IMR-90 (cell line): ENCODE results near the gene GZMM. TPM values are rescaled to one million over a fixed set of nuclear protein-coding genes. Genes with fewer than 3 reads are reported as not detected.

Experiments used
- ATAC-seq: fragments of 200-7000 bp; cut with Tn5 transposase; 2 replicates; pipeline ENCODE4 v1.9.1; 2020; ENCODE audit warnings: low read depth, mild to moderate bottlenecking, moderate library complexity
- BruUV-seq: library from RNA; stranded (reverse); fragments of 400-500 nt; replicated peaks from 2 replicates; lab custom pipeline; 2021; lab: Mats Ljungman, UMichigan
- CTCF ChIA-PET: fragments of 300-600 bp; formaldehyde crosslinking; extraction: SDS; loops from one replicate; lab custom pipeline; 2021; ENCODE audit warnings: antibody characterized with exemption; lab: Yijun Ruan, JAX
- POLR2A ChIA-PET: fragments of 300-600 bp; sonication (Branson Sonifier 250); formaldehyde crosslinking; loops from one replicate; lab custom pipeline; 2022; ENCODE audit warnings: antibody characterized with exemption; ENCODE audit not compliant: unreplicated experiment; lab: Charles Lee
- DNase-seq: peaks from one replicate; pipeline ENCODE4 v3.0.0; 2013
- H2AFZ ChIP-seq: replicated peaks from 2 replicates; pipeline ENCODE3; 2013; ENCODE audit warnings: low read length, mild to moderate bottlenecking; ENCODE audit not compliant: poor library complexity
- H2AK5ac ChIP-seq: 2 replicates; pipeline ENCODE4 v1.6.1; 2013; ENCODE audit warnings: low read depth, low read length, inconsistent platforms
- H2AK9ac ChIP-seq: replicated peaks from 2 replicates; pipeline ENCODE3; 2013; ENCODE audit warnings: mild to moderate bottlenecking, low read depth, low read length, moderate library complexity; ENCODE audit not compliant: poor library complexity
- H2BK120ac ChIP-seq: 2 replicates; pipeline ENCODE4 v1.6.1; 2013; ENCODE audit warnings: low read depth, low read length, inconsistent platforms
- H2BK15ac ChIP-seq: 3 replicates; pipeline ENCODE4 v1.6.1; 2013; ENCODE audit warnings: low read depth, low read length, inconsistent platforms
- H2BK20ac ChIP-seq: 2 replicates; pipeline ENCODE4 v1.6.1; 2013; ENCODE audit warnings: low read depth, mild to moderate bottlenecking, inconsistent platforms, low read length, moderate library complexity
- H2BK5ac ChIP-seq: 2 replicates; pipeline ENCODE4 v1.6.1; 2013; ENCODE audit warnings: mild to moderate bottlenecking, low read depth, low read length, inconsistent platforms; ENCODE audit not compliant: poor library complexity, severe bottlenecking
- H3K14ac ChIP-seq: replicated peaks from 2 replicates; pipeline ENCODE4 v1.6.1; 2013; ENCODE audit warnings: low read depth, low read length, inconsistent platforms
- H3K18ac ChIP-seq: 2 replicates; pipeline ENCODE4 v1.6.1; 2013; ENCODE audit warnings: low read depth, low read length, control low read depth
- H3K23ac ChIP-seq: 2 replicates; pipeline ENCODE4 v1.6.1; 2013; ENCODE audit warnings: low read depth, low read length, inconsistent platforms
- H3K27ac ChIP-seq: 2 replicates; pipeline ENCODE4 v1.5.1; 2013; ENCODE audit warnings: mild to moderate bottlenecking, control low read depth, low read length; ENCODE audit not compliant: insufficient read depth
- H3K27me3 ChIP-seq: 2 replicates; pipeline ENCODE4 v1.6.1; 2013; ENCODE audit warnings: low read length; ENCODE audit not compliant: control insufficient read depth, insufficient read depth
- H3K36me3 ChIP-seq: 2 replicates; pipeline ENCODE4 v1.6.1; 2013; ENCODE audit warnings: low read length, mixed read lengths; ENCODE audit not compliant: control insufficient read depth, insufficient read depth
- H3K4ac ChIP-seq: 2 replicates; pipeline ENCODE4 v1.6.1; 2013; ENCODE audit warnings: low read depth, low read length, inconsistent platforms
- H3K4me1 ChIP-seq: 2 replicates; pipeline ENCODE4 v1.6.1; 2013; ENCODE audit warnings: low read length, mixed read lengths; ENCODE audit not compliant: control insufficient read depth, insufficient read depth
- H3K4me2 ChIP-seq: 2 replicates; pipeline ENCODE4 v1.6.1; 2013; ENCODE audit warnings: low read depth, mild to moderate bottlenecking, control low read depth, low read length, moderate library complexity
- H3K4me3 ChIP-seq: 2 replicates; pipeline ENCODE4 v1.5.1; 2013; ENCODE audit warnings: low read depth, mild to moderate bottlenecking, control low read depth, low read length, moderate library complexity; ENCODE audit not compliant: insufficient read depth
- H3K56ac ChIP-seq: 2 replicates; pipeline ENCODE4 v1.6.1; 2013; ENCODE audit warnings: low read length, inconsistent platforms; ENCODE audit not compliant: insufficient read depth; ENCODE audit errors: extremely low read depth
- H3K79me1 ChIP-seq, 2 experiments: 2 replicates each; pipeline ENCODE4 v1.6.1; 2013; ENCODE audit warnings: low read length in 2 of 2, inconsistent platforms in 1 of 2, low read depth in 1 of 2
- H3K9ac ChIP-seq: 2 replicates; pipeline ENCODE4 v1.6.1; 2013; ENCODE audit warnings: low read depth, low read length, control low read depth
- H3K9me1 ChIP-seq: 2 replicates; pipeline ENCODE4 v1.6.1; 2013; ENCODE audit warnings: low read length, inconsistent platforms; ENCODE audit not compliant: insufficient read depth
- H3K9me3 ChIP-seq: 2 replicates; pipeline ENCODE4 v1.6.1; 2013; ENCODE audit warnings: low read length; ENCODE audit not compliant: control insufficient read depth, insufficient read depth
- H4K20me1 ChIP-seq: 2 replicates; pipeline ENCODE4 v1.6.1; 2013; ENCODE audit warnings: low read length, inconsistent platforms; ENCODE audit not compliant: insufficient read depth
- H4K5ac ChIP-seq: 2 replicates; pipeline ENCODE4 v1.6.1; 2013; ENCODE audit warnings: mild to moderate bottlenecking, low read depth, low read length, control low read depth
- H4K8ac ChIP-seq, 2 experiments: 2 replicates each; pipeline ENCODE4 v1.6.1; 2013; ENCODE audit warnings: low read depth in 2 of 2, low read length in 2 of 2, control low read depth in 1 of 2, inconsistent platforms in 1 of 2
- H4K91ac ChIP-seq: 2 replicates; pipeline ENCODE4 v1.6.1; 2013; ENCODE audit warnings: low read depth, low read length, inconsistent platforms; ENCODE audit not compliant: insufficient read depth
- NFE2L2 ChIP-seq: fragments of 150-350 bp; IDR thresholded peaks from 2 replicates; pipeline ENCODE4 v1.6.1; 2016; ENCODE audit warnings: low read depth, mild to moderate bottlenecking, low read length
- WGBS, 2 experiments: methylation state at CpG; one replicate each; pipeline versions ENCODE4 v1.1.5 to v1.1.7; 2013; ENCODE audit warnings: missing lambda C conversion rate in 2 of 2; ENCODE audit not compliant: insufficient read length in 1 of 2; ENCODE audit errors: extremely low coverage in 2 of 2; 5-methylcytosine and 5-hydroxymethylcytosine counted together
- dilution Hi-C: fragments of 300-500 bp; cut with HindIII; formaldehyde crosslinking; loops from one replicate; pipeline ENCODE4 v1.14.3; 2018; ENCODE audit warnings: low sequenced_read_pairs; ENCODE audit not compliant: unreplicated experiment
- in situ Hi-C: fragments of 300-500 bp; cut with MboI; formaldehyde crosslinking; loops from 3 replicates; pipeline ENCODE4 v1.14.3; 2019; ENCODE audit warnings: low sequenced_read_pairs, inconsistent platforms, mixed read lengths
- intact Hi-C: fragments of 100-400 bp; cut with micrococcal nuclease; formaldehyde crosslinking; loops from 2 replicates; pipeline ENCODE4 v1.10.0; 2022
- polyA plus RNA-seq, 3 experiments: library from polyadenylated mRNA; depleted of rRNA; stranded (reverse); fragments of >200 nt; gene quantifications; 2 replicates each; pipeline ENCODE4 v1.2.3, GENCODE V29; 2012; ENCODE audit warnings: low replicate concordance in 1 of 3
- total RNA-seq: library from RNA; depleted of rRNA; stranded (reverse); fragments of >200 nt; gene quantifications from 2 replicates; pipeline ENCODE4 v1.2.3, GENCODE V29; 2012

The GZMM gene
- total and polyA plus RNA-seq, 2 of the 4 experiments (the other 2 are of a cell fraction) = 0.24 TPM; not detected in 1

DNA sequence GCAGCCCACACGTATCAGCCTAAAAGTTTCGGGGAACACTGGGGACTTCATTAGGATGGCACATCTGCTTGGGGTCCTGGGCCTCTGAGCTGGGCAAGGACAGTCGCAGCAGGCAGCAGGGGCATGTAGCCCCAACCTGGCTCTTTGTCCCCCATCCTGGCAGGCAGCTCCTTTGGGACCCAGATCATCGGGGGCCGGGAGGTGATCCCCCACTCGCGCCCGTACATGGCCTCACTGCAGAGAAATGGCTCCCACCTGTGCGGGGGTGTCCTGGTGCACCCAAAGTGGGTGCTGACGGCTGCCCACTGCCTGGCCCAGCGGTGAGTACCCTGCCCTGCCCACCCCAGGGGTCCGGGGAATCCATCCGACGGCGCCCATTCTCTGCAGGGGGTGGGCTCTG, 3.3 kb downstream of the GZMM start:
- no peak overlapping the region for H2BK20ac ChIP-seq
- H3K14ac ChIP-seq = no peak overlapping the region
- WGBS, 2 experiments = 90% methylated on average over 5 of the region's 15 CpGs; no CpG with 5 or more reads in 1 of the 2 experiments
- H3K4me1 ChIP-seq = peaks cover 2% of the 10 kb centered on the region; the same call in 1 of the 2 replicates
- H3K9ac ChIP-seq = no peak overlapping the region
- no peaks in the 10 kb centered on the region for H3K9me3 ChIP-seq
- H2BK120ac ChIP-seq = no peak overlapping the region
- H2BK5ac ChIP-seq = no peak overlapping the region
- no peak overlapping the region for H4K5ac ChIP-seq
- H3K4me3 ChIP-seq = no peak overlapping the region
- dilution Hi-C loops = no loop called here
- H4K8ac ChIP-seq = no peak overlapping the region
- no peak overlapping the region for H3K56ac ChIP-seq
- H4K91ac ChIP-seq = no peak overlapping the region
- H3K4ac ChIP-seq = no peak overlapping the region
- H3K4me2 ChIP-seq = no peak overlapping the region
- H2AK9ac ChIP-seq = no peak overlapping the region
- peaks cover 9% of the 10 kb centered on the region for H3K36me3 ChIP-seq
- H4K20me1 ChIP-seq = peaks cover 7% of the 10 kb centered on the region; the same call in 1 of the 2 replicates
- no peak overlapping the region for H2AK5ac ChIP-seq
- peaks cover 8% of the 10 kb centered on the region for H3K9me1 ChIP-seq
- DNase-seq (no peak), ATAC-seq (no peak)
- no peak overlapping the region for H2AFZ ChIP-seq
- H3K18ac ChIP-seq = no peak overlapping the region
- H3K27me3 ChIP-seq = no peaks in the 10 kb centered on the region
- no peak overlapping the region for H3K27ac ChIP-seq
- CTCF ChIA-PET = no interaction called here
- no peak for TF ChIP-seq NFE2L2
- in situ Hi-C loops = no loop called here
- H3K79me1 ChIP-seq = no peaks in the 10 kb centered on the region; a peak in 1 of 4 replicates
- no peak overlapping the region for H3K23ac ChIP-seq
- POLR2A ChIA-PET = no interaction called here
- BruUV-seq = no TSS peak
- no peak overlapping the region for H2BK15ac ChIP-seq
- intact Hi-C loops = no loop called here
